Left renal cortex interstitium (tissue), 4 donors: ENCODE results near the gene SERPINA9. TPM values are rescaled to one million over a fixed set of nuclear protein-coding genes. Genes with fewer than 3 reads are reported as not detected.
"Not testable (repeated sequence)": the region's sequence is repeated elsewhere in the genome, so short reads cannot be mapped to it uniquely, and the experiment has no call there.

Source experiments
- DNase-seq, 4 donors: peaks; one replicate each; pipeline ENCODE4 v3.0.0-alpha.2; 2013; ENCODE audit warnings: low read depth in 4 of 4, low spot score in 2 of 4, missing footprints in 1 of 4
- polyA plus RNA-seq, 4 donors: library from polyadenylated mRNA; unstranded; fragments of 120-200 nt; gene quantifications; one replicate each; pipeline ENCODE4 v1.2.1, GENCODE V29; 2013; ENCODE audit not compliant: insufficient read length in 4 of 4

SERPINA9 gene
- not detected for polyA plus RNA-seq

DNA sequence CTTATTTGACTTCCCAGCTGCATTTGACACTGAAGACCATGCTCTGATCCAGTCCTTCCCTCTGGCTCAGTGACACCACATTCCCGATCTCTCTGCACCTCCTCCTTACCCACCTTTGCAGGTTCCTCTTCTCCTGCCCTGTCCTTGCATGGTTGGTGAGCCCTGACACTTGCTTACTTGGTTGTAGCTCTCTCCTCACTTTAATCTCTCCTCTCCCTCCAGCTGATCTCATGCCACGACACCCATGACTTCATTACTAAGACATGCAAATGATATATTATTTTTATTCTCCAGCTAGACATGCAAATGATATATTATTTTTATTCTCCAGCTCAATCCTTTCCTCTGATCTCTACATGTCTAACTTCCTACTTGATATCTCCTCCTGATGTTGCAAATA, at the start of gene SERPINA9:
TSS of gene SERPINA9 (minus strand) at position 175 of the 400 bp plus-strand sequence. CDS start 6,357 bp downstream, outside the sequence.
- no peak for DNase-seq

DNA sequence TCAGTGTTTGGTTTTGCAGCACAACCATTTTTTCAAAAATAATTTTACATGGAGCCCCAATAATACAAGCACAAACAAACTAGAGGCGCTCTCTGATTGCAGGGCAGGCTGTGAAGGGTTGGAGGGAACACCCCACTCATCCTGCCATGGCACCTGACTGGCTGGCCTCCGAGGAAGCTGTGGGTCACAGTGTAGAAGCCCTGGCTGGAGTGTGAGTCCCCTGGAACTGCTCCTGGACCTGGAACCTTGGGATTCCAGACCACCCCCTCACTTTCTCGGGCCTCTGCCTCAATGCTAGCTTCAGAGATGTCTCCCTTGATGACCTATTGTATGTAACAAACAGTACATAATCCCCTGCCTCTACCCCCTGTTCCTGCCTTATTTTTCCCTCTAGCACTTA, 48.1 kb upstream of the SERPINA9 start:
- no peak for DNase-seq

DNA sequence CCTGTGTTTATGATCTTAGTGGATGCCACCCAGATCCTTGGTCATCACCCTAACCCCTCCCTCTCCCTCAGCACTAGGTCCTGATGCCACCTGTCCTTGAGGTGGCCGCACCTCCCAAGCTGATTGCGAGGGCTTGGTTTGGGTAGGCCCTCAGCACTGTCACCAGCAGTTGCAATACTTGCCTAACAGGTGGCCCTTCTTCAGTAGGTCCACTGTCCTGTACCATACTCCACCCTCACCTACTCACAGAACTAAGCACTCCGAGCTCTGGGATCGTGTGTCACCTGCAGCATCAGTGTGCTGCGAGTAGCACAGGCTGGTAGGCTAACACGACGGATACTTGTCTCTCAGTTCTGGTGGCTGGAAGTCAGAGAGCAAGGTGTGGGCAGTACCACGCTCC, 47.3 kb upstream of the SERPINA9 start:
- DNase-seq, result no peak

DNA sequence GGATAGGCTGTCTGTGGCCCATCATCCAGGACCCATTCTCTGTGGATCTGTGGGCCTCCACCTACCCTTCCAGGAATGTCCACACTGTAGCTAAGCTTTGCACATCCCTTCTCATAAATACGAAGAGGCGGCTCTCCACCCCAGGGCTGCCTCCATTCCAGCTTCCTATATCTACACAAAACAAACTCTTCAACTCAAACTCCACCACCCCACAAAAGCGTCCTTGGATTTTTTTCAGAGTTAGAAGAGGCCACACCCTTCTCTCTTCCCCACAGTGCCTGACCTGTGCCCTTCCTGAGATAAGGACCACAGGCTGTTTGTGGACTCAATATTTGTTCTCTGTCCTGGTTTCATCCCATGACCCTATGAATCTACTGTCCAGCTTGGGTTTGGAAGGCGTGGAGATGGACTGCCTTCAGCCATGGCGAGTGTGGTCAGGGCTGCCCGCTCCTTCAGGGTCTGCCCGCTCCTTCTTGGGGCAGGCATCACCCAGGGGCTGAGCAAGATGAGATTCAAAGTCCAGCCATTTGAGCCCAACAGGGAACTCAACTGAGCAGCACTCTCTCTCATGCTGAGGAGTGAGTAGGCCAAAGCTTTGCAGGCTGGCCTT, 46.2 kb upstream of the SERPINA9 start:
- DNase-seq, result no peak

DNA sequence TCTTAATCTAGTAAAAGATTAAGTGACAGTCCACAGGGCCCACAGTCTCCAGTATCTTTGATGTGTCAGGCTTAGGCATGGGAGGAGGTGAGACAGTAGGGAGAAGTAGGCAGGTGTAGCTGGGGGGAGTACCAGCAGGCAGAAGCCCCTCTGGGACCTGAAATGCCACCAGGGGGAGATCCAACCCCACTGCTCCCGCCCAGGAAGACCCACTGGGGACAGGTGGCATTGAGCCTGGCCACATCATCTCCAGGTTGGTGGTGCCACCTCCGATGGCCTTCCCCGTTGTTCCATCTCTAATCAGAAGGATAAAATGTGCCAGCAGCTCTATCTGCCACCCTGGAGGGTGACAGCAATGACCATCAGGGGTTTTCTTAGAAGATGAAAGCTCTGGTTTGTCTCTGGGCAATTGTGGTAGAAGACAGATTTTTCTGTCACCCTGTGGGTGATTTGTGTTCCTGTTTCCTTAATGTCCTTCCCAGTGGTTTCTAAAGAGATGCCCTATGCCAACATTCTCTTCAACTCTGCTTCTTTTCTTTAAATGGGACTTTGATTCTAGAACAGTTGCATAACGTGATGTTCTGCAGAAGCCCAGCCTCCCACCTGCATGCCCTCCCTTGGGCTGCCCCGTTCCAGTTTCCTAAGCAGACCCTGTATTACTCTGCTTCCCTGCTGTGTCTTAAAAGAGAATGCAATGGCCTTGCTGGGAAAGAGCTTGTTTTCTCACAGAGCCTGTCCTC, 45.5 kb upstream of the SERPINA9 start:
- DNase-seq, result no peak

DNA sequence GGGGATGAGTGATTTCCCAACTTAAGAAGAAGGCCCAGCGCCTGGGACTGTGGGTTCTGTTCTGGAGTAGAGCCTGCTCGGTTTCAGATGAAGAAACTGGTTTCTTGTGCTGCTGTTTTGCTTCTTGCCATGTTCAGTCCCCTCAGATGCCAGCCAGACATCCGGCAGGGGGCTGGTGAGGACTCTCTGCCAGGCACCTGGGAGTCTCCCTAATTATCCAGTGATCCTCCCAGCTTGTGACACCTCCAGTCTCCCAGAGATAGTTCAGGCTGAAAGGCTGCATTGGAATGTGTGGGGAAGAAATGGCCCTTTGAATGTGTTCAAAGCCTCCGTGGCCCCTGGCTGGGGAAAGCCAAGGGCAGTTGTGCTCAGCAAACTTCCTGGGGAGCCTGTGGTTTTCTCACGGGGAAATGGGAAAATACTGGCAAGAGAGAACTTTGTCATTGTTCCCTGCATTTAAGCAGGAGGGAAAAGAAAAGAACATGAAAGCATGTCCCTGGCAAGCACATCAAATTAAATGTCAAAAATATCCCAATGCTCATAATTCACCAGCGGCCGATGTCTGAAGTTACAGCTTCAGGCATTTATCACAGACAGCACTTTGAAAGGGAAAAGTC, 41.8 kb upstream of the SERPINA9 start:
- no peak for DNase-seq

DNA sequence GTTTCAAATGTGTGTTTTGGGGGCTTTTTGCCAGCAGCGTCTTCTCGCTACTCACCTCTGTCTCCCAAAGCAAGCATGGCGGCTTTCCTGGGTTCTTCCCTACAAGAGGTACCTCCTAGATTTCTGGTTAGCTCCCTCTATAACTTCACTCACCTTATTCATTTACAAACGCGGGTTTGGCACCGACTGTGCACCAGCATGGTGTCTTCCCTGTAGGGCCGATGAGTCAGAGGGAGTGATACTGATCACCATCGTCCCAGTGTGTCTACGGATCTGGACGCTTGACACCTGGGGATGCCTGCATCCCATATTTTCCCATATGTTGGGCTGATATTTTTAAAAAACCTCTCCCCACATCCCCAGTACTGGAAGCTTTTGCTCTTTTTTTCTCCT, 41.2 kb upstream of the SERPINA9 start:
- no peak for DNase-seq

DNA sequence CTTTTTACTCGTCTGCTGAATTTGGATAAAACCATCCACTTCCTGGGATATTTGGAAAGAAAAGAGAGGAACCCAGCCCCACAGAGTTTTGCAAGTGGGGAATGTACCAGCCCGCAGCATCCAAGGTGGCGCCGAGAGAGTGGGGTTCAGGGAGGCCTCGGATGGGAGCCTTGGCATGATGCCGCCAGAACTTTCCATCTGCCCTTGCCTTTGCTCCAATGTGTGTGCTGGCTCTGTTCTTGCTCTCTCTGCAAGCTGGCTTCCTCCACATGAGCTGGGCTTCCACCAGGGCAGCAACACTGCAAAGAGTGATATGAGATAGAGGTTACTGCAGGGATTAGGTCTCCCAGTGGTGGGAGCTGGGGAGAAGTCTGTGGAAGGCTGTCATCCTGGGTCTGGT, 39.9 kb upstream of the SERPINA9 start:
- DNase-seq, result no peak

GRCh38 chr14:94515426-94515825, 39.4 kb upstream of the SERPINA9 start:
- DNase-seq, result no peak

GRCh38 chr14:94514351-94514750, 38.4 kb upstream of the SERPINA9 start:
- no peak for DNase-seq

- not testable (repeated sequence) for DNase-seq
Observed at GRCh38 chr14:94510481-94510880, 34.5 kb upstream of the SERPINA9 start.

DNA sequence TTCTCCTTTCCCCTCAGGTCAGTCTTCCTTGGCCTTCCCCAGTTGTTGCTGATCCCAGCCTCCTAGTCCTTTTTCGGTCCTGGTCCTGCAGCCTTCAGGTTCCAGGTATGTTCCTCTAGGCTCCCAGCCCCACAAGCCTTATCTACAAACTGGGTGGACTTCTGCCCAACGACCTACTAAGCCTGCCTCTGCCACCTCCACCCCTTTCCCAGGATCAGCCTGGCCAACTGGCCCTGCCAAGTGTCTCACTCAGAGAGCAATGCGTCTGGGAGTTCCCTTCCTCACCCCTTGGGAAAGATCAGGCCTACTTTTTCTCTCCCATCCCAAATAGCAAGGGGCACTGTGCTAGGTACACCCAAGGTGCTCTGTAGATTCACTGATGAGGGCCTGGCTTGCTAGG, 33.4 kb upstream of the SERPINA9 start, which contains the start of gene SERPINA12:
TSS of gene SERPINA12 (minus strand) at position 114 of the 400 bp plus-strand sequence. CDS start 11,072 bp downstream, outside the sequence.
- DNase-seq, result no peak

GRCh38 chr14:94505641-94506040, 29.6 kb upstream of the SERPINA9 start:
- no peak for DNase-seq

DNA sequence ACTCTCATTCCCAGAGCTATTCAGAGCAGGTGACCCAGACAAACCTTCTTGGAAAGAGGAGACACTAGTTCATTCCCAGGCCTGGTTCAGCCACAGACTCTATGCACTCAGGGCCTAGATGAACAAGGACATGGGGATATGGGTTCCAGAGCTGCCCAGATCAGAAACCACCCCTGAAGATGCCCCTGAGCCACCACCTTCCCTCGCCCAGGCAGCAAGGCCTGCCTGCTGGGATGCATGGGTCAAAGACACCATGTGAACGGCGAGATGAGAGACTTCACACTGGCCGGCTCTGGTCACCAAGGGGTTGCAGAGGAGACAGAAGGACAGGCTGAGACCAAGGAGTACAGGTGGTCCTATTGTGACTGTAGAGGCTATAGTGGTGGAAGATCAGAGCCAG, 29.2 kb upstream of the SERPINA9 start:
- DNase-seq, result no peak

DNA sequence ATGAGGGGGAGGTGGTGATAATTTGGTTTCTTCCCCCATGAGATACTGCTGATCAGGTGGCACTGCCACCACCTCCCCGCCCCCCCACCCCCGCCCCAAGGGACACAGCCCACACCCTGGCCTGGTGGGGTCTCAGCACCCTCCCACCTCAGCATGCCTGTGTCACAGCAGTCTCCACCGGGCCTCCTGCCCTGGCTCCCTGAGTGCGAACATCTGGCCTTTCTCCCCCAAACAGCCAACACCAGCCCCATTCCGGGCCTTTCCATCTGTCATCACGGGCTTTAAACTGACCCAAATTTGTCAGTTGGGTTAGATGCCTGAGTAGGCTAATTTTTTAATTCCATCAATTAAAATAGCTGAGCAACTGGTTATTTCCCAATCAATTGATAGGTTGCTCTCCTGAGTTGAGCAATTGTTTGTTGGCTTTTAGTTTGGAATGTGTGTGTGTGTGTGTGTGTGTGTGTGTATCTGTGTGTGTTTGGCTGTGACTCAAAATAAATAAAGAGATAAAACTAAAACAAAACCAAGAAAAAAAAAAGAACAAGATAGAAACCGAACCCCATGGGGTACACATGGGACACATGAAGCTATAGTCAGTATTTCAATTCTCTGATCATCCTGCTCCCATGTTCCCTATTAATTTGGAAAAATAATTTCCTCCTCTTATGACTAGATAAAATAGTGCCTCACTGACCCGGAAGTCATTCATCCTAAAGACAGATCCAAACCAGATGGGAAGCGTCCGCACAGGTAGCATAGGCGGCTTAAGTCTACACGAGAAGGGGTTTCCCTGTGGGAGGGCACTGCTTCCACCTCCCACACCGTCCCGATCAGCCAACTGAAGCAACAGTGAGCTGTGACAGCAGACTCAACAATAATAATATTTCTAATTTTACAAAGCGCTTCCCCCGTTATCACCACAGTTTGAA, 25.9 kb upstream of the SERPINA9 start:
- no peak for DNase-seq

DNA sequence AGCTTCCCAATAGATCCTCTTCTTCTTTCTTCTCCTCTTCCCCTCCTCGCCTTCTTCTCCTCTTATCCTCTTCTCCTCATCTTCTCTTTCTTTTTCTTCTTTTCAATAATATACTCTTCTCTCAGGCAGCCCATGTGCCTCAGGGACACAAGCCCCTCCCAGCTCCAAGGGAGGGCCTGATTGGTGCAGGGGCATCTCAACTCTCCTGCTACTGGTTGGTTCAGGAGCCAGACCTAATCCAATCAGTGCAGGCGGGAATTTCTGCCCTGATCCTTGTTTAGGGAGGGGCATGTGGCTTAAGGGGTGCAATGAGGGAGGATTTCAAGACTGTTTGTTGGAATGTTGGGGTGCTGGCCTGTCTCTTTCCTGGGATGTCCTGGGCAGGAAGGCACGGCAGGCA, 24.3 kb upstream of the SERPINA9 start:
- DNase-seq, result no peak

- no peak for DNase-seq
Observed at GRCh38 chr14:94499673-94500072, 23.7 kb upstream of the SERPINA9 start.

DNA sequence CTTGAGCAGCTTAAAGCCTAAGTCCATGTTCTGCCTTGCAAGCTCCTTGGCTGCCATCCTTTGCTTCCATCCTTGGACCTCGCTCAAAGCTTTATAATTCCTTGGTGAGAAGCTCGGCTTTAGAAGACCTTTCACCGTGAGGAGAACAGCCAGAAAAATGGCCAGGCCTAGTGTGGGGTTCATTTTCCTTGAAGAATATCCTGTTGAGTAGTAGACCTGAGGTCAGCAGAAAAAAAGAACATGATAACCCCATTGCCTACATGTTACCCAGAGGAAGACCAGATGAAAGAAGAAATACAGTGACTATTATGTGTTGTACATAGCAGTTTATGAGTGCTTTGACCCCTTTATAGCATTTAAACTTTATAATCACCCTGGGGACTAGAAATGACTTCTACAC, 22.2 kb upstream of the SERPINA9 start:
- DNase-seq, result no peak

DNA sequence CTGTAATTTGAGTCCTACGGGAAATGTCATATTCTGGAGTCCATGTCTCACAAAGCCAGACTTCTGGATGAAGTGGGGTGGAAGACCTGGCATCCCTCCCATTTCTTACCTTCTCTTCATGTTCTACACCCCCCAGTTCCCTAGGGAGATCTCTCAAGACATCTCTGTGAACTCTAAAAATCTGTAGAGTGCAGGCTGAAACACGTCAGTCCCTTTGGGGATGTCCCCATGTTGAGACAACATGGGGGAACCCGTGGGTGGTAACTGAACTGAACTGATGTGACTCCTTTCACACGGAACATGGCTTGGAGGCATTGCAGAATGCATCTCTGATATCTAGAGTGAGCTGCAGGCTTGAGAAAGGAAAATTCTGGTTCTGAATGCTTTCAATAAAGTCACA, 18.1 kb upstream of the SERPINA9 start:
- DNase-seq, result no peak

GRCh38 chr14:94491511-94491910, 15.5 kb upstream of the SERPINA9 start:
- no peak for DNase-seq

DNA sequence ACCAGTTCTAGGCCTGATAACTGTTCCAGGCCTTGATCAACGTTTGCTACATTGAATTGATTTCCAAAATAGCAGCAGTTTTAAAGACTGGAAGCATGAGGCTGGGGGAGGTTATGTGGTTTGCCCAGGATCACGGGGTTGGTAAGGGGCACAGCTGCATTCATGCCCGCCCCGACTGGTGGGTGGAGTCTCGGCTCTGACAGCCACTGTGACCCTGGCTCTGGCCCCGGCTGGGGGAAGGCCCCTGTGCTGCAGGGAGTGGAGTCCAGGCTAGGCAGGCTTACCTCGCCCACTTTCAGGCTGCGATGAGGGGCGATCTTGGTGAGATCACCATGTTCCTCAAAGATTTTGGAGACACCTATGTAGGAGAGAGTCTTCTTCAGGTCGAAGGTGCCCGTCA, 13.3 kb upstream of the SERPINA9 start:
- no peak for DNase-seq
